OCI-LY7 (cell line): ENCODE measurements around the gene PEAK3. TPM values are rescaled to one million over a fixed set of nuclear protein-coding genes. Genes with fewer than 3 reads are reported as not detected.

ENCODE experiments used
- BruUV-seq: library from RNA; stranded (reverse); fragments of 400-500 nt; replicated peaks from 2 replicates; lab custom pipeline; 2021; lab: Mats Ljungman, UMichigan
- CTCF ChIA-PET: fragments of 300-600 bp; sonication (Branson Sonifier 250); formaldehyde crosslinking; loops from one replicate; lab custom pipeline; 2022; ENCODE audit warnings: antibody characterized with exemption; ENCODE audit not compliant: unreplicated experiment; lab: Charles Lee
- POLR2A ChIA-PET: fragments of 300-600 bp; sonication (Branson Sonifier 250); formaldehyde crosslinking; loops from one replicate; lab custom pipeline; 2022; ENCODE audit warnings: antibody characterized with exemption; lab: Charles Lee
- DNase-seq: peaks from one replicate; pipeline ENCODE4 v3.0.0-alpha.2; 2015; ENCODE audit warnings: low spot score
- H2AFZ ChIP-seq: fragments of 200-600 bp; sonication (generic), shearing (Covaris generic); 2 replicates; pipeline ENCODE4 v1.6.1; 2014; ENCODE audit warnings: mild to moderate bottlenecking, antibody characterized with exemption, low read length, moderate library complexity
- H3K27ac ChIP-seq: fragments of 200-600 bp; sonication (generic); 2 replicates; pipeline ENCODE4 v1.5.1; 2014; ENCODE audit warnings: mixed run types, low read depth, mild to moderate bottlenecking, moderate library complexity, low read length, inconsistent platforms; ENCODE audit not compliant: poor library complexity, severe bottlenecking
- H3K36me3 ChIP-seq: fragments of 200-600 bp; sonication (generic); 2 replicates; pipeline ENCODE4 v1.6.1; 2014; ENCODE audit warnings: mild to moderate bottlenecking, antibody characterized with exemption, low read length, moderate library complexity, mixed read lengths; ENCODE audit not compliant: insufficient read depth
- H3K4me1 ChIP-seq: fragments of 200-600 bp; sonication (generic); 2 replicates; pipeline ENCODE4 v1.5.1; 2014; ENCODE audit warnings: mild to moderate bottlenecking, low read length; ENCODE audit not compliant: insufficient read depth, poor library complexity, severe bottlenecking
- H3K4me2 ChIP-seq: fragments of 200-600 bp; sonication (generic); 2 replicates; pipeline ENCODE4 v1.6.1; 2014; ENCODE audit warnings: mild to moderate bottlenecking, low read length
- H3K4me3 ChIP-seq: fragments of 200-600 bp; sonication (generic); 2 replicates; pipeline ENCODE4 v1.5.1; 2014; ENCODE audit warnings: mild to moderate bottlenecking, low read depth, low read length; ENCODE audit not compliant: poor library complexity, severe bottlenecking
- H3K79me2 ChIP-seq: fragments of 200-600 bp; sonication (generic); 2 replicates; pipeline ENCODE4 v1.6.1; 2016; ENCODE audit warnings: low read depth, mild to moderate bottlenecking, low read length, moderate library complexity, mixed read lengths; ENCODE audit not compliant: insufficient read depth
- H3K9me2 ChIP-seq: fragments of 200-600 bp; sonication (generic); 2 replicates; pipeline ENCODE4 v1.6.1; 2016; ENCODE audit warnings: mild to moderate bottlenecking, low read length, mixed read lengths; ENCODE audit not compliant: insufficient read depth
- H3K9me3 ChIP-seq: fragments of 200-600 bp; sonication (generic); 2 replicates; pipeline ENCODE4 v1.6.1; 2014; ENCODE audit warnings: mild to moderate bottlenecking, mixed run types, low read length, mixed read lengths
- H4K20me1 ChIP-seq: fragments of 200-600 bp; sonication (generic); 2 replicates; pipeline ENCODE4 v1.6.1; 2014; ENCODE audit warnings: mild to moderate bottlenecking, antibody characterized with exemption, low read length, moderate library complexity, mixed read lengths; ENCODE audit not compliant: insufficient read depth
- EZH2phosphoT487 ChIP-seq: fragments of 200-600 bp; sonication (generic); IDR thresholded peaks from 2 replicates; pipeline ENCODE4 v1.6.1; 2018; ENCODE audit warnings: low read depth, borderline replicate concordance, mild to moderate bottlenecking, mixed run types, antibody characterized with exemption, low read length, moderate library complexity, mixed read lengths
- intact Hi-C: fragments of 100-400 bp; cut with micrococcal nuclease; formaldehyde crosslinking; loops from one replicate; pipeline ENCODE4 v1.10.0; 2022; ENCODE audit not compliant: unreplicated experiment
- total RNA-seq, 2 experiments: library from RNA; depleted of rRNA in 1 of 2; stranded (reverse); fragments of >200 nt in 1 of 2; shearing (Covaris generic) in 1 of 2; gene quantifications; 2 replicates each; pipeline ENCODE4 v1.2.3, GENCODE V29; 2014 to 2022
- TF ChIP-seq, protein P1 (sequence below): fragments of 200-600 bp; sonication (generic); conservative IDR thresholded peaks from 2 replicates; pipeline ENCODE4 v1.5.1; 2014; ENCODE audit warnings: mild to moderate bottlenecking, antibody characterized with exemption, low read length, moderate library complexity, mixed read lengths

PEAK3 gene
- total RNA-seq, 2 experiments from 2014 or later = not detected

DNA sequence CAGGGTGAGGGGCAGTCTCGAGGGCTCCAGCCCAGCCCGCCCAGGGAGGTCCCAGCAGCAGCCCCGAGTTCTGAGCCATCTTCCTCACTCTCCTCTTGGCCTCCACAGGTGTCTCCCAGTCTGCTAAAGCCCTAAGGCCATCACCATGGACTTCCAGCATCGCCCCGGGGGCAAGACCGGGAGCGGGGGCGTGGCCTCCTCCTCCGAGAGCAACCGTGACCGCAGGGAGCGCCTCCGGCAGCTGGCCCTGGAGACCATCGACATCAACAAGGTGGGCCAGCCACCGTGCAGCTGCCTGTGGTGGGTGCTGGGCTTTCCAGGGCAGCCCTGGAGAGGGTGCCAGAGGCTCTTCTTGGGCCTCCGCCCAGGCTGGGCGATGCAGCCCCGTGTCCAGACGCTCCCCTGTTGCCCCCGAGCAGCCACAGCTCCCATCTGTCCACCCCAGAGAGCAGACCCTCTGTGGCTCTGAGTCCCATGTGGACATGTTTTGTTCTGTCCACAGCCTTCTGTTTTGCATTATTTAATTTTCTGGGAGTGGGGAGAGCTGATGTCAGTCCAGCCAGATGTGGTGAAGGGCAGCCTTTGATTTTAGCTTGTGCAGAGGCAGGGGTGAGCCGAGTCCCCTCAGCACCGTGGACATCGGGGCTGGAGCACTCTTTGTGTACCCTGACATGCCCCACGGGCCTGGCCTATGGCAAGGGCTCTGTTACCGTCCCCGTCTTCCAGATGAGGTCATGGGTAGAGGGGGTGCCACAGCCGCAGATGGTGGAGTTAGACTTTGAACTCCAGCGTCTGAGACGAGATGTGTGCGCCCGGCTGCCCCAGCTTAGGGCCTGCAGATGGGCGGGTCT, 38.5 kb downstream of the PEAK3 start:
- CTCF ChIA-PET = no interaction called here

DNA sequence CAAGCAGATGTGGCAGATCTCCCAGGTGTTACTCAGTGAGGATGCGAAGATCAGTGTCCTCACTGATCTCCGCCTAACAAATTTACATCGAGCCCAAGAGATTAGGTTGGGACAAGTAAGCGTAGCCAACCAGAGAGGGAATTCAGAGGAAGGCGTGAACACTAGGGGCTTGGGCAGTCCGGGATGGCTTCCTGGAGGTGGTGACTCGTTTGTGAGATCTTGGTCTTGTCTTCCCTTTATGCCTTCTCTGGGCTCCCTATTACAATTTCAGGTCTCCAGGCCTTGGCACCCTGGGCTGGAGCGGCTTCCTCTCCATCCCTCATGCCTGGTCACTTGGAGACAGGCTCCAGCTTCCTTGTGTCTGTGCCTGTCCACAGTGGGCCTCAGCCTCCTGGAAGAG, 39.2 kb downstream of the PEAK3 start:
- Histone ChIP-seq H2AFZ (no peak overlapping the region), H4K20me1 (peaks cover 41% of the 10 kb centered on the region), H3K9me2 (no peaks in the 10 kb centered on the region), H3K4me3 (no peak overlapping the region), H3K36me3 (peaks cover 99% of the 10 kb centered on the region), H3K4me1 (peaks cover 37% of the 10 kb centered on the region), H3K79me2 (peaks cover 58% of the 10 kb centered on the region), H3K27ac (no peak overlapping the region), H3K4me2 (no peak overlapping the region), H3K9me3 (no peaks in the 10 kb centered on the region)
- ChIA-PET CTCF (no interaction called here), POLR2A (no interaction called here)
- no TSS peak for BruUV-seq
- TF ChIP-seq, protein P1, sequence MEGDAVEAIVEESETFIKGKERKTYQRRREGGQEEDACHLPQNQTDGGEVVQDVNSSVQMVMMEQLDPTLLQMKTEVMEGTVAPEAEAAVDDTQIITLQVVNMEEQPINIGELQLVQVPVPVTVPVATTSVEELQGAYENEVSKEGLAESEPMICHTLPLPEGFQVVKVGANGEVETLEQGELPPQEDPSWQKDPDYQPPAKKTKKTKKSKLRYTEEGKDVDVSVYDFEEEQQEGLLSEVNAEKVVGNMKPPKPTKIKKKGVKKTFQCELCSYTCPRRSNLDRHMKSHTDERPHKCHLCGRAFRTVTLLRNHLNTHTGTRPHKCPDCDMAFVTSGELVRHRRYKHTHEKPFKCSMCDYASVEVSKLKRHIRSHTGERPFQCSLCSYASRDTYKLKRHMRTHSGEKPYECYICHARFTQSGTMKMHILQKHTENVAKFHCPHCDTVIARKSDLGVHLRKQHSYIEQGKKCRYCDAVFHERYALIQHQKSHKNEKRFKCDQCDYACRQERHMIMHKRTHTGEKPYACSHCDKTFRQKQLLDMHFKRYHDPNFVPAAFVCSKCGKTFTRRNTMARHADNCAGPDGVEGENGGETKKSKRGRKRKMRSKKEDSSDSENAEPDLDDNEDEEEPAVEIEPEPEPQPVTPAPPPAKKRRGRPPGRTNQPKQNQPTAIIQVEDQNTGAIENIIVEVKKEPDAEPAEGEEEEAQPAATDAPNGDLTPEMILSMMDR = no peak
- no peak for TF ChIP-seq EZH2phosphoT487
- intact Hi-C loops = no loop called here
- no peak for DNase-seq

More for the DNA sequence above, 38.5 kb downstream of the PEAK3 start:
- H3K9me3 ChIP-seq = no peaks in the 10 kb centered on the region
- no peak overlapping the region for H2AFZ ChIP-seq
- no peak overlapping the region for H3K4me3 ChIP-seq
- intact Hi-C loops = no loop called here
- POLR2A ChIA-PET = no interaction called here
- DNase-seq = no peak
- peaks cover 34% of the 10 kb centered on the region for H4K20me1 ChIP-seq
- H3K4me2 ChIP-seq = no peak overlapping the region
- H3K79me2 ChIP-seq = peaks cover 51% of the 10 kb centered on the region
- BruUV-seq = no TSS peak
- peaks cover 99% of the 10 kb centered on the region for H3K36me3 ChIP-seq
- H3K9me2 ChIP-seq = no peaks in the 10 kb centered on the region
- TF ChIP-seq, protein P1 = no peak
- no peak for TF ChIP-seq EZH2phosphoT487
- H3K4me1 ChIP-seq = peaks cover 30% of the 10 kb centered on the region
- H3K27ac ChIP-seq = no peak overlapping the region

DNA sequence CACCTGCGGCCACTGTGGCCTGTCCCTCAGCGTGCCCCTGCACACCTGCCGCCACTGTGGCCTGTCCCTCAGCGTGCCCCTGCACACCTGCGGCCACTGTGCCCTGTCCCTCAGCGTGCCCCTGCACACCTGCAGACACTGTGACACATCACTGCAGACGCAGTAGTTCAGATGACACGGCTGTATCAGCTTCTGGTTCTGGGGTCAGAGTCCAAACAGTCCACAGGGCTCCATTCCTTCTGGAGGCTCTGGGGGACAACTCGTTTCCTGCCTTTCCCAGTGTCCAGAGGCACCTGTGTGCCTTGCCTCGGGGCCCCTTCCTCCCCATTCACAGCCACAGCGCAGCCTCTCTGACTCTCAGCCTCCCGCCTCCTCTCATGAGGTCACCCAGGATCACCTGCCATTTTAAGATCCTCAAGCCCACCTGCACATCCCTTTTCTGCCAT, 39.9 kb downstream of the PEAK3 start:
- intact Hi-C loops = no loop called here
- CTCF ChIA-PET = no interaction called here
- peaks cover 48% of the 10 kb centered on the region for H4K20me1 ChIP-seq

More for the DNA sequence above, 39.9 kb downstream of the PEAK3 start:
- no peaks in the 10 kb centered on the region for H3K9me2 ChIP-seq
- H3K4me3 ChIP-seq = no peak overlapping the region
- no peaks in the 10 kb centered on the region for H3K9me3 ChIP-seq
- BruUV-seq = no TSS peak
- no peak for DNase-seq
- H3K27ac ChIP-seq = no peak overlapping the region
- POLR2A ChIA-PET = no interaction called here
- peaks cover 38% of the 10 kb centered on the region for H3K4me1 ChIP-seq
- H3K4me2 ChIP-seq = no peak overlapping the region
- peaks cover 99% of the 10 kb centered on the region for H3K36me3 ChIP-seq
- no peak for TF ChIP-seq EZH2phosphoT487
- TF ChIP-seq, protein P1 = no peak
- peaks cover 65% of the 10 kb centered on the region for H3K79me2 ChIP-seq
- H2AFZ ChIP-seq = no peak overlapping the region
